HG03439 (cell line): ENCODE results near the gene CROCC2.

Experiments
- ATAC-seq: cut with Tn5 transposase; IDR thresholded peaks from one replicate; pipeline ENCODE4 v1.9.1; 2021; ENCODE audit warnings: mild to moderate bottlenecking, moderate library complexity; ENCODE audit not compliant: unreplicated experiment

CROCC2 gene

GRCh38 chr2:241031436-241032165, 125.5 kb downstream of the CROCC2 start:
- ATAC-seq, result no peak

DNA sequence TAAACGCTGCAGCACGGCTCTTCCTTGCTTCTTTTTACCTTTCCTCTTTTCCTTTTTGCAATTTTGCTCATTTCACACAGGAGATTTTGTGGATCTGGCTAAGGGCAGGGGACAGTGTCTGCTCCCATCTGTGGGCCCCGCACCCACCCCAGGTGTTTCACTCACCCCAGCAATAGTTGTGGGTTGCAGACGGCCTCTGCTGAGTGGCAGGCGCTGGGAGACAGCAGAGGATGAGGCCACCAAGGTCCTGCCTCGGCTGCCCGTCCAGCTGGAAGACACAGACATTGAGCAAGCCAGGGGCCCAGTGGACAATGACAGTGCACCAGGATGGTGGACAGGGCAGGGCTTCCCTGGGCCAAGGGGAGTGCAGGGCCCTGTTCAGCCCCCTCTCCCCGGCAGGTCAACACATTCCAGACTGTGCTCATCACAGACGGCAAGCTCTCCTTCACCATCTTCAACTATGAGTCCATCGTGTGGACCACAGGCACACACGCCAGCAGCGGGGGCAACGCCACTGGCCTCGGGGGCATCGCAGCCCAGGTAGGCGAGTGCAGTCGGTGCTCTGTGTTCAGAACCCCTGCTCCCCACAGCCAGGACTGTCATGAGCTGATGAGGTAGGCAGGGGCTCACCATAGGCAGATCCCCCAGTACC, 127.3 kb downstream of the CROCC2 start:
- ATAC-seq, result no peak

DNA sequence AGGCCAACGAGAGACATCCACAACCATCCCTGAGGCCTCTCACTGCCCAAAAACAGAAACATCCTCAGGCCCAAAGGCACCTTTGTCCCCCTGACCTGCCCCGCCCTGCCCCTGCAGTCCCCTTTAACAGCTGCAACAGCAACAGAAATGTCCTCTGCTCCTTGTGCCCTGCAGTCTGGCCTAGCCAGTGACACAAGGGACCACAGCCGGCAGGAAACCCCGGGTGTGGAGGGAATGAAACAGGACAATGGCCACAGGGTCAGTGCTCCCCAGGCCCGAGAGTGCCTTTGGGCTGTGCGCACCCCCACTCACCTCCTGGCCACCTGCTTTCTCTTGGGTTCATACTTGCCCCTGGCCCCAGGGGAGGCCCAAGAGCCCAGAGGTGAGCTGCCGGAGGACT, 127.9 kb downstream of the CROCC2 start:
- no peak for ATAC-seq

- ATAC-seq, result no peak
Observed at GRCh38 chr2:241034490-241035141, 128.5 kb downstream of the CROCC2 start.

DNA sequence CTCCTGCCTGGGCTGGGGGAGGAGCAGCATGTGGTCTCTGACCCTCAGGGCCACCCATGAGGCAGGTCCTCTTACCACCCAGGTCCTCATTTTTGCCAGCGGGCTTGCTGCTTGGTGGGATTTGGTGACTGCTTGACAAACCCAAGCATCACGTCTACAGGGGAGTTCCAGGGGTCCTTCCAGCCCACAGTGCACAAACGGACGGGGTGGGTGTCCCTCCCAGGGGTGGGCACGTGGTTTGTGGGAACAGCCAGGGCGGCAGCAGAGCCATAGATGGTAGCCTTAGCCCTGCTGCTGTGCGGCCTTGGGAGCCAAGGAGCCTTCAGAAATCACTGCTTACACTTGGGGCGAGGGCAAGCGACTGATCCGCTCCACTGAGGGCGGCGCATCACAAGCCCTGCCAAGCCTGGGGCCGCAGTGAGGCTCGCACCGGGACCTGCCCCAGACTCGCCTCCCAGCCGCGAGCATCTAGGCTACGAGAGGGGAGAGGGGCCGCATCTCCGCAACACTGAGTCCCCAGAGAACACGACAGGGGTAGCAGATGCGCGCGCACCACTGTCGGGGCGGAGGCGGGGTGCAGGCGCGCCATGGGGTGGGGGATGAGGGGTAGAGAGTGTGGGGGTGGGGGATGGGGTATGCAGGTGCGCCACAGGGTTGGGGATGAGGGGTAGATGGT, 129.1 kb downstream of the CROCC2 start:
- ATAC-seq, result no peak

DNA sequence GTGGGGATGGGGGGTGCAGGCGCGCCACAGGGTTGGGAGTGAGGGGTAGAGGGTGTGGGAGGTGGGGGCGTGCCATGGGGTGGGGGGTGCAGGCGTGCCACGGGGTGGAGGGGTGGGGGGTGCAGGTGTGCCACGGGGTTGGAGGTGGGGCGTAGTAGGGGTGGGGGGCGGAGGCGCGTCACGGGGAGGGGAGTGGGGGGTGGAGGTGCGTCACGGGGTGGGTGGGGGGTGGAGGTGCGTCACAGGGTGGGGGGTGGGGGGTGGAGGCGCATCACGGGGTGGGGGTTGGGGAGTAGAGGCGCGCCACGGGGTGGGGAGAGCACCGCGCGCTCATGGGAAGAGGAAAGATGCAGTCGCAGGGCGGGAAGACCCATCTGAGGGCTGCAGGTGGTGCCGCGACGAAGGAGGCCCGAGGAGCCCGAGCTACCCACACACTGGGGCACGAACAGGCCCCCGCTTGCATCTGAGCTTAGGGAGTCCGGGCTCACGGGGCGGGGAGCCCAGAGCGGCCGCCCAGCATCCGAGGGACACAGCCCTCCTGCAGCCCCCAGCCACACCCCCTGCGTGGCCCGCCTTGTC, 129.8 kb downstream of the CROCC2 start:
- peak; percentile 14 for ATAC-seq

GRCh38 chr2:241036397-241036963, 130.3 kb downstream of the CROCC2 start:
- peak; percentile 69 for ATAC-seq

DNA sequence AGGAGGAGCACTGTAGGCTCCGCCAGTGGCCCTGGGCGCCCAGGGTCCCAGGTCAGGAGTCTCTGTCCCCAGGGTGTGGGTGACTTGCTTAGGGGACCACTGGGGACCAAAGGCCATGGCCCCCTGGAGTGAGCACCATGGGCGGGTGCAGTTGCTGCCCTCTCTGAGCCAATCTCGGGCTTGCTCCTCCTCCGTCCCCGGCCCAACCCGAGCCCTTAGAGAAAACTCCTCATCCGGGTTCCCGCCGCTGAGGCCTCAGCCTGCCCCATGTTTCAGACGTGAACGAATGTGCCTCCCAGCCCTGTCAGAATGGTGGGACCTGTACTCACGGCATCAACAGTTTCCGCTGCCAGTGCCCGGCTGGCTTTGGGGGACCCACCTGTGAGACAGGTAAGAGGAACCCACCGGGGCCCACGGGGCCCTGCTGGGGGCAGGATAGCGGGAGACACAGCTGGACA, 130.9 kb downstream of the CROCC2 start:
- peak; percentile 56 for ATAC-seq

DNA sequence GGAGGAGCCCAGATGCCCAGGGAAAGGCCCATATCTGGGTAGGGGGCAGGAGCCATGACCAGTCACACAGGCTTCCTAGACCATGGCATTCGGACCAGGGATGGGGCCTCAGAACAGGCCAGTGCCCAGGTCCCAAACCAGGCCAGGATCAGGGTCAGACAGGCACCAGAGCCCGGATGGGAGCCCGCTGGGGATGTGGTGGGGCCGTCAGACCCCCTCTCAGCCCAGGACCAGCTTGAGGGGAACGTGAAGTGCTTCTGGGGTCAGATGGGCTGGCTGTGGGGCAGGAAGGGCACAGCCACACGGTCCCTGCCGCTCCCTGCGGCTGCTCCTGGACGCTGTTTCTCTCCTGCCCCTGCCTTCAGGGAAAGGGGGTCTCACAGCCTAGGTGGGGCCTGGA, 131.4 kb downstream of the CROCC2 start:
- no peak for ATAC-seq

DNA sequence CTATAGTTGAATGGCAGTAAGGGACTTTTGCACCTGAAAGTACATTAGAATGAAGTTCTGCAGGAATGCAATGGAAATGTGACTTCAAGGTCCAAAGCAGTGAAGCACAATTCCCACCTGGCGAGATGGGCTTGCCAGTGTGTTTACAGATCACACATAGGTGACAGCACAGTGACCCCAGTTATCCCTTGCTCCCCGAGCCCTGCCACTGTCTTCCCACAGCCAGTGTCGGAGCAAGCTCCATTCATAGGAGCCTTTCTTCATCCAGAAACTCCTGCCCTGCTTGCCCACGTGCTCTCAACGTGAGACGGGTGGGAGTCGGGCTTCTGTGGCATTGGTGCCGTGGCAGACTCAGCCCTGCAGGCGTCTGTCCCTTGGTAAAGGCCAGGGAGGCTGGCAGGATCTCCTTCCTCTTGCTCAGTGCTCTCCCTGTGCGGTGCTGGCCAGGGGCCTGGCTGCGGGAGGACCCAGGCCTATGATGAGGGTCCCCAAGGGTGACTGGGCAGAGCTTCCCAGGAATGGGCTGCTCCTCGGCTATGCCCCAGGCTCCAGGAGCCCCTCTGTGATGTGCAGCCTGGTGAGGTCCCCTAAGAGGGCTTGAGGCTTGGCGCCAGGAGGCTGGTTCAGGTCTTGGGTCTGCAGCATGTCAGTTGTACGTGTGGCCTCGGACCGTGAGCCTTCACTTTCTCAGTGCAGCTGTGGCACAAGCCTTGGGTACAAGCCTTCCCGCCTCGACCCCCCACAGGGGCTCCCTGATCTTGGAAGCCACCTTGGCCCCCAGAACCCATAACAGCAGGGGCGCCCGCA, 132.4 kb downstream of the CROCC2 start:
- ATAC-seq, result no peak

- ATAC-seq, result no peak
Observed at GRCh38 chr2:241039416-241039815, 133.3 kb downstream of the CROCC2 start.

DNA sequence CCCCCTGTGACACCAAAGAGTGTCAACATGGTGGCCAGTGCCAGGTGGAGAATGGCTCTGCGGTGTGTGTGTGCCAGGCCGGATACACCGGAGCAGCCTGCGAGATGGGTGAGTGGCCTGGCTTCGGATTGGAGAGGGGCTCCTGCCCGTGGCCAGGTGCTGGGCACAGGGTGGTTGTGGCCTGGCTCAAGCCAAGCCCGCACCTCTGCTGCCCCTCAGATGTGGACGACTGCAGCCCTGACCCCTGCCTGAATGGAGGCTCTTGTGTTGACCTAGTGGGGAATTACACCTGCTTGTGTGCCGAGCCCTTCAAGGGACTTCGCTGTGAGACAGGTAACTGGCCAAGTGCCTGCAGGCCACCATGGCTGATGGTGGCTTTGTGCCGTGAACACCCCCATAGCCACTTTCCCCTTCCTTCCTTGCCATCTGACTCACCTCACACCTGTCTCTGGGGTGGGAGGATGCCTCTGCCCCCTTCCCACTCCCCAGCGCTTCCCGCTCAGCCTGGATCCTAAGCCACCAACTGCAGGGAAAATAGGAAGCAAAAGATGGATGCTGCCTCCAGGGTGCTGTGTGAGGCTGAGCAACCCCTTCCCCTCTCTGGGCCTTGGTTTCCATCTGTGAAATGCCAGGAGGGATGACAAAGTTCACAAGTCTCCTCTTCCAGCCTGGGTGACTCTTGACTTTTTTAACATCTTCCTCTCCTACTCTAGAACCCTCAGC, 134.1 kb downstream of the CROCC2 start:
- no peak for ATAC-seq

- no peak for ATAC-seq
Observed at GRCh38 chr2:241041589-241042158, 135.5 kb downstream of the CROCC2 start.
